DMS53 treated with DMSO at 0.1 percent for 48 hours (cell line): ENCODE data around the gene MT3.
"Not testable (repeated sequence)": the region's sequence is repeated elsewhere in the genome, so short reads cannot be mapped to it uniquely, and the experiment has no call there.

ENCODE experiments used
- DNase-seq: peaks from one replicate; lab custom pipeline; 2025; ENCODE audit not compliant: unreplicated experiment; lab: John Stamatoyannopoulos, UW

Gene MT3

GRCh38 chr16:56577300-56577625 lies 12.1 kb upstream of the MT3 start:
- DNase-seq = no peak

- DNase-seq = no peak
These were observed 8.8 kb upstream of the MT3 start for GRCh38 chr16:56580391-56581048.

GRCh38 chr16:56582911-56583310 lies 6.4 kb upstream of the MT3 start:
- DNase-seq = not testable (repeated sequence)

- DNase-seq = no peak
These were observed 5.8 kb upstream of the MT3 start for GRCh38 chr16:56583351-56584168.

GRCh38 chr16:56584276-56584675 lies 5.1 kb upstream of the MT3 start:
- no peak for DNase-seq

GRCh38 chr16:56588781-56589140 lies 567 bp upstream of the MT3 start:
- peak; percentile 5 for DNase-seq

GRCh38 chr16:56591377-56592060 lies 2.2 kb downstream of the MT3 start:
- DNase-seq = no peak

GRCh38 chr16:56593573-56594291 lies 4.4 kb downstream of the MT3 start:
- no peak for DNase-seq

- no peak for DNase-seq
These were observed 4.9 kb downstream of the MT3 start for GRCh38 chr16:56594292-56594619.

GRCh38 chr16:56600398-56600999 lies 11.2 kb downstream of the MT3 start:
- DNase-seq = peak; percentile 12

- DNase-seq = no peak
These were observed 12.0 kb downstream of the MT3 start for GRCh38 chr16:56601325-56601724.

- DNase-seq = peak; percentile 57
These were observed 14.3 kb downstream of the MT3 start for GRCh38 chr16:56603589-56603988.

GRCh38 chr16:56604966-56605365 lies 15.6 kb downstream of the MT3 start:
- no peak for DNase-seq

- DNase-seq = no peak
These were observed 16.1 kb downstream of the MT3 start for GRCh38 chr16:56605475-56605874.

GRCh38 chr16:56606071-56606475 lies 16.7 kb downstream of the MT3 start:
- DNase-seq = no peak

GRCh38 chr16:56606476-56607108 lies 17.3 kb downstream of the MT3 start:
- DNase-seq = no peak

- DNase-seq = no peak
These were observed 17.8 kb downstream of the MT3 start for GRCh38 chr16:56607109-56607618.

GRCh38 chr16:56607675-56608042 lies 18.3 kb downstream of the MT3 start:
- no peak for DNase-seq

GRCh38 chr16:56608043-56608875 lies 18.9 kb downstream of the MT3 start, which contains the start of gene MT2A:
Gene MT2A (plus strand): TSS chr16:56608584. CDS start chr16:56608656, 72 bp downstream.
- DNase-seq = peak; percentile 97
